HG03159 (cell line): ENCODE measurements around the gene NCR1.
"Not testable (repeated sequence)": the region's sequence is repeated elsewhere in the genome, so short reads cannot be mapped to it uniquely, and the experiment has no call there.

Source experiments
- ATAC-seq: cut with Tn5 transposase; IDR thresholded peaks from one replicate; pipeline ENCODE4 v1.9.1; 2021; ENCODE audit warnings: mild to moderate bottlenecking, moderate library complexity; ENCODE audit not compliant: unreplicated experiment

NCR1 gene

GRCh38 chr19:54905421-54905802 lies 536 bp upstream of the NCR1 start:
- ATAC-seq = no peak

GRCh38 chr19:54906819-54907218 lies 871 bp downstream of the NCR1 start:
- no peak for ATAC-seq

- not testable (repeated sequence) for ATAC-seq
These were observed 2.0 kb downstream of the NCR1 start for GRCh38 chr19:54907899-54908298.

GRCh38 chr19:54916822-54917221 lies 10.9 kb downstream of the NCR1 start:
- no peak for ATAC-seq

GRCh38 chr19:54918499-54918898 lies 12.6 kb downstream of the NCR1 start:
- ATAC-seq = no peak

GRCh38 chr19:54919646-54920563 lies 14.0 kb downstream of the NCR1 start:
- not testable (repeated sequence) for ATAC-seq

- ATAC-seq = no peak
These were observed 15.1 kb downstream of the NCR1 start for GRCh38 chr19:54921082-54921481.

GRCh38 chr19:54923276-54923675 lies 17.3 kb downstream of the NCR1 start:
- no peak for ATAC-seq

- ATAC-seq = no peak
These were observed 22.4 kb downstream of the NCR1 start for GRCh38 chr19:54928299-54928698.

- ATAC-seq = no peak
These were observed 32.0 kb downstream of the NCR1 start for GRCh38 chr19:54937926-54938325.

GRCh38 chr19:54938906-54939305 lies 33.0 kb downstream of the NCR1 start:
- no peak for ATAC-seq

GRCh38 chr19:54939538-54939937 lies 33.6 kb downstream of the NCR1 start:
- not testable (repeated sequence) for ATAC-seq

GRCh38 chr19:54943772-54944361 lies 37.9 kb downstream of the NCR1 start:
- ATAC-seq = not testable (repeated sequence)

GRCh38 chr19:54947381-54947780 lies 41.4 kb downstream of the NCR1 start, which contains the start of gene NLRP7:
TSS of gene NLRP7 (minus strand) at chr19:54947530.
- no peak for ATAC-seq

- ATAC-seq = no peak
These were observed 43.5 kb downstream of the NCR1 start for GRCh38 chr19:54949412-54949811.

GRCh38 chr19:54950580-54950979 lies 44.6 kb downstream of the NCR1 start:
- ATAC-seq = not testable (repeated sequence)

- ATAC-seq = no peak
These were observed 46.8 kb downstream of the NCR1 start for GRCh38 chr19:54952591-54953344.

- ATAC-seq = not testable (repeated sequence)
These were observed 47.4 kb downstream of the NCR1 start for GRCh38 chr19:54953345-54953713.

- ATAC-seq = no peak
These were observed 49.4 kb downstream of the NCR1 start for GRCh38 chr19:54955376-54955775.

- no peak for ATAC-seq
These were observed 53.9 kb downstream of the NCR1 start for GRCh38 chr19:54959840-54960239.
